Chondrocyte (in vitro differentiated cells): Measurements from ENCODE around the gene CBX5. TPM values are rescaled to one million over a fixed set of nuclear protein-coding genes. Genes with fewer than 3 reads are reported as not detected.

Experiments used
- DNase-seq: peaks from one replicate; pipeline ENCODE4 v3.0.0; 2021; ENCODE audit warnings: mixed read lengths, low spot score
- H3K27ac Mint-ChIP-seq: one replicate; pipeline ENCODE4 v1.8.0; 2021; ENCODE audit warnings: mild to moderate bottlenecking, moderate library complexity, mixed read lengths; ENCODE audit not compliant: unreplicated experiment
- H3K27me3 Mint-ChIP-seq: 2 replicates; pipeline ENCODE4 v1.8.0; 2021; ENCODE audit warnings: low read depth, mixed read lengths
- H3K36me3 Mint-ChIP-seq: 2 replicates; pipeline ENCODE4 v1.8.0; 2021; ENCODE audit warnings: low read depth, mixed read lengths
- H3K4me1 Mint-ChIP-seq: 2 replicates; pipeline ENCODE4 v1.8.0; 2021; ENCODE audit warnings: low read depth, mild to moderate bottlenecking, mixed read lengths
- H3K4me3 Mint-ChIP-seq: one replicate; pipeline ENCODE4 v1.8.0; 2021; ENCODE audit warnings: mild to moderate bottlenecking, moderate library complexity, mixed read lengths; ENCODE audit not compliant: unreplicated experiment
- H3K9me3 Mint-ChIP-seq: 2 replicates; pipeline ENCODE4 v1.8.0; 2021; ENCODE audit warnings: low read depth, mixed read lengths
- total RNA-seq: library from RNA; stranded (reverse); gene quantifications from 3 replicates; pipeline ENCODE4 v1.2.1, GENCODE V29; 2021
- TF ChIP-seq, protein P1 (sequence below): fragments of 200-600 bp; sonication (generic); IDR thresholded peaks from 2 replicates; pipeline ENCODE4 v1.5.0; 2021; ENCODE audit warnings: antibody characterized with exemption, mild to moderate bottlenecking, moderate library complexity

Gene CBX5
- total RNA-seq, 1 donor from 2014 or later = 79.4 TPM

- no peak for DNase-seq
- TF ChIP-seq, protein P1, sequence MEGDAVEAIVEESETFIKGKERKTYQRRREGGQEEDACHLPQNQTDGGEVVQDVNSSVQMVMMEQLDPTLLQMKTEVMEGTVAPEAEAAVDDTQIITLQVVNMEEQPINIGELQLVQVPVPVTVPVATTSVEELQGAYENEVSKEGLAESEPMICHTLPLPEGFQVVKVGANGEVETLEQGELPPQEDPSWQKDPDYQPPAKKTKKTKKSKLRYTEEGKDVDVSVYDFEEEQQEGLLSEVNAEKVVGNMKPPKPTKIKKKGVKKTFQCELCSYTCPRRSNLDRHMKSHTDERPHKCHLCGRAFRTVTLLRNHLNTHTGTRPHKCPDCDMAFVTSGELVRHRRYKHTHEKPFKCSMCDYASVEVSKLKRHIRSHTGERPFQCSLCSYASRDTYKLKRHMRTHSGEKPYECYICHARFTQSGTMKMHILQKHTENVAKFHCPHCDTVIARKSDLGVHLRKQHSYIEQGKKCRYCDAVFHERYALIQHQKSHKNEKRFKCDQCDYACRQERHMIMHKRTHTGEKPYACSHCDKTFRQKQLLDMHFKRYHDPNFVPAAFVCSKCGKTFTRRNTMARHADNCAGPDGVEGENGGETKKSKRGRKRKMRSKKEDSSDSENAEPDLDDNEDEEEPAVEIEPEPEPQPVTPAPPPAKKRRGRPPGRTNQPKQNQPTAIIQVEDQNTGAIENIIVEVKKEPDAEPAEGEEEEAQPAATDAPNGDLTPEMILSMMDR = no peak
- no peak overlapping the region for H3K4me3 Mint-ChIP-seq
- peaks cover 7% of the 10 kb centered on the region for H3K27me3 Mint-ChIP-seq
- no peaks in the 10 kb centered on the region for H3K9me3 Mint-ChIP-seq
- no peak overlapping the region for H3K27ac Mint-ChIP-seq
- H3K4me1 Mint-ChIP-seq = peaks cover 5% of the 10 kb centered on the region
- peaks cover 17% of the 10 kb centered on the region for H3K36me3 Mint-ChIP-seq
Measured at GRCh38 chr12:54182981-54183380, 96.9 kb downstream of the CBX5 start.

GRCh38 chr12:54182086-54182485, 97.8 kb downstream of the CBX5 start:
- TF ChIP-seq, protein P1 = no peak
- Mint-ChIP-seq H3K9me3 (no peaks in the 10 kb centered on the region), H3K27me3 (peaks cover 8% of the 10 kb centered on the region), H3K4me1 (no peaks in the 10 kb centered on the region), H3K27ac (no peak overlapping the region), H3K36me3 (peaks cover 17% of the 10 kb centered on the region), H3K4me3 (no peak overlapping the region)
- DNase-seq = no peak

Other genes starting within 250 kb of the CBX5 start
- gene HOXC5, start 247.1 kb downstream of the CBX5 start, total RNA-seq = not detected in 3 replicates
- gene HOXC4, start 226.3 kb downstream of the CBX5 start, total RNA-seq = not detected in 3 replicates
- 21.1 to 28.7 TPM (median 23.6 TPM) in 3 replicates for gene SMUG1, start 91.1 kb downstream of the CBX5 start, total RNA-seq
- gene HNRNPA1, start 604 bp upstream of the CBX5 start, total RNA-seq = 485 to 774 TPM (median 502 TPM) in 3 replicates
- gene NFE2, start 20.9 kb upstream of the CBX5 start, total RNA-seq = not detected in 3 replicates
- 101 to 119 TPM (median 108 TPM) in 3 replicates for gene COPZ1, start 45.0 kb upstream of the CBX5 start, total RNA-seq
- not detected in 3 replicates for gene GPR84, start 84.4 kb upstream of the CBX5 start, total RNA-seq
- gene ZNF385A, start 104.6 kb upstream of the CBX5 start, total RNA-seq = 5.5 to 6.8 TPM (median 6.4 TPM) in 3 replicates
- gene ITGA5, start 139.1 kb upstream of the CBX5 start, total RNA-seq = 121 to 160 TPM (median 152 TPM) in 3 replicates
- not detected in 3 replicates for gene GTSF1, start 193.5 kb upstream of the CBX5 start, total RNA-seq
- gene NCKAP1L, start 217.6 kb upstream of the CBX5 start, total RNA-seq = not detected in 3 replicates